ENCODE measurements around the gene ARID5A. TPM values are rescaled to one million over a fixed set of nuclear protein-coding genes. Genes with fewer than 3 reads are reported as not detected.
A peak's percentile ranks its signal among the peaks of the same experiment; 100 is the strongest.

Gene ARID5A
- total and polyA plus RNA-seq, 9 of the 15 experiments (the other 6 are each of a cell fraction or from before 2014, with no cell fraction given), result 0.14 to 12.5 (median 3.0) TPM

DNA sequence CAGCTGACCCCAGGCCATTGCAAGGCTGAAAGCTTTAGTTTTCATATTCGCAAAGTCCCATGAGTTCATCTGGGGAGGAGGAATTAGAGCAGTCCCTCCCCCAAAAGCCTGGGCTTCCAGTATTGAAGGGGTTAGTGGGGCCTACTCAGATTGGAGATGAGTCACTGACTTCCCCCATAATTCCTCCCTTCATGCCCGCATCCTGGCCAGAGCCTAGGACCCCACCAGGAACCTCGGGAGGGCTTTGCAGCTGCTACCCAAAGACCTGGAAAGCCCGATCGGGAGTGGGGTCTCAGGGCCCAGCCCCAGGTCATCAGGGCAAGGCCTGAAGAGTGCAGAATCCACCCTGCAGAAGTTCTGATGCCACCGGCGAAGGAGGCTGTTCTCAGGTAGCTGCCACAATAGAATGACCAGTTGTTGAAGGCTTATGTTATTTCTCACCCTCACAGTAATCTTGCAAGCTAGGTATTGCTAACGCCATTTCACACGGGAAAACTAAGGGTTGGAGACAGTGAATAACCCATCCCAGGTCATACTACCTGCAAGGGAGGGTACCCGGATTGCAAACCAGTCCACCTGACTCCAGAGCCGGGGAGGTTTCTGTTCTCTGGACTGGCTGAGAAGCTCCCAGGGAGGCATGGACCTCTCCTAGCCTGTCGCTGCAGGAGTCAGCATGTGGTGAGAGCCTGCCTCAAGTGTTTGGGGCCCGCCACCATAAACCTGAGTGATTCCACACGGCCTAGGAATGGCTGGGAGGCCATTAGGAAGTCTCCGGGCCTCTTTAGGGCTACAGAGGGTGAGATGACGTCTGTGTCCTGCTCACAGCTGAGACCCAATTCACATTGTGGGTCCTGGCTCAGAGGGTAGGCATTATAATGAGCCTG is 5.8 kb upstream of the ARID5A start:
- 41% methylated on average over 16 of the region's 16 CpGs for WGBS (ENCODE audit: insufficient coverage, low coverage, missing lambda C conversion rate)
- Histone ChIP-seq H3K4me2 (ENCODE audit: insufficient read depth, low read length) (no peak overlapping the region), H3K9ac (ENCODE audit: insufficient read depth in 1 of 2, low read depth in 2 of 2, low read length in 2 of 2) (peak overlapping the region in 1 of 2 experiments; percentile 22; a peak in 2 of 4 replicates), H3K9me3 (replicated peaks; ENCODE audit: control insufficient read depth, insufficient read depth, low read depth, low read length) (no peaks in the 10 kb centered on the region), H3K36me3 (ENCODE audit: control insufficient read depth, insufficient read depth, low read length) (no peaks in the 10 kb centered on the region), H3K27me3 (ENCODE audit: control insufficient read depth in 2 of 2, insufficient read depth in 2 of 2, low read length in 2 of 2) (peaks cover 0 to 29% of the 10 kb centered on the region in 2 experiments; a peak in 3 of 5 replicates), H2AFZ (ENCODE audit: low read depth, low read length) (no peak overlapping the region), H4K20me1 (replicated peaks; ENCODE audit: control insufficient read depth, insufficient read depth, low read length) (no peaks in the 10 kb centered on the region), H3K79me2 (ENCODE audit: control insufficient read depth, insufficient read depth, low read length) (no peaks in the 10 kb centered on the region), H3K9me1 (ENCODE audit: control insufficient read depth, insufficient read depth, low read length) (no peaks in the 10 kb centered on the region), H3K27ac (ENCODE audit: extremely low read depth, low read depth, low read length) (no peak overlapping the region; the same call in 2 of the 3 replicates), H3K4me1 (replicated peaks in 1 of 2; ENCODE audit: control insufficient read depth in 2 of 2, insufficient read depth in 2 of 2, low read length in 2 of 2) (peaks cover 10 to 18% of the 10 kb centered on the region in 2 experiments), H3K4me3 (no peak overlapping the region)
- no peak for DNase-seq (ENCODE audit: extremely low read depth in 1 of 4, low spot score in 3 of 4)
- POLR2A ChIA-PET, result interaction anchor here (0.7 to 1.6 kb wide), 4 partner anchors 12 to 73 kb away, joined by 3 to 4 read pairs (median 4); no protein-coding TSS in a partner anchor
- TF ChIP-seq, protein P1, sequence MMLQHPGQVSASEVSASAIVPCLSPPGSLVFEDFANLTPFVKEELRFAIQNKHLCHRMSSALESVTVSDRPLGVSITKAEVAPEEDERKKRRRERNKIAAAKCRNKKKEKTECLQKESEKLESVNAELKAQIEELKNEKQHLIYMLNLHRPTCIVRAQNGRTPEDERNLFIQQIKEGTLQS (IDR thresholded peaks at IDR 0.05), result peak; percentile 25; the same call in 1 of the 2 replicates
- TF ChIP-seq, protein P1 (CRISPR knock-in tag; conservative IDR thresholded peaks at IDR 0.05), result no peak
- no peak for TF ChIP-seq PML (IDR thresholded peaks at IDR 0.05; ENCODE audit: low read length)
- CTCF ChIA-PET (ENCODE audit: low intra/inter-chr PET ratio), result no interaction called here
- in situ Hi-C loops (cut with MboI), result no loop called here
- no TSS peak for BruUV-seq (replicated peaks)
- FAIRE-seq, result no peak
- intact Hi-C loops (cut with micrococcal nuclease), result no loop called here
- no peak for ATAC-seq
